Measurements from ENCODE around the gene MYOG. TPM values are rescaled to one million over a fixed set of nuclear protein-coding genes. Genes with fewer than 3 reads are reported as not detected.

The MYOG gene
- total and polyA plus RNA-seq, 2 donors (not counting 1 experiment from before 2014, with no cell fraction given) = not detected

DNA sequence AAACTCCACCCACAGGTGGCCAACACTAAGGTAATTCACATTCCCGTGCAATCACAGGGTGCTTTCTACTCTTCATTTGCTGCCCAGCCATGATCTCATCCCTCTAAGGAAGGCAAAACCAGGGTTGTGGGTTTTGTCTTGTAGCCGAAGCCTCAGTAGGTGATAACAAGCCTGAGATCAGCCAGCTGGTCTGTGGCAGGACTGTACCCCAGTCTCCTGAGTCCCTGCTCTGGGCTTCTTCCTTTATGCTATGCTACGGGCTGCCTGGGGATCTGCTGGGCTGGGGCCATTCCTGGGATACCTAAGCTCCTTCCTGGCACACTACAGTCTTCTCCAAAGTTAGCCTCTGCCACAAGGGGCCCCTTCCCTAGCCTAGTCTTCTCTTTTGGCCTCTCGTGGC, 49.7 kb downstream of the MYOG start:
- no peak overlapping the region for H3K27ac ChIP-seq (ENCODE audit: low read length in 2 of 2)
- DNase-seq (no peak), ATAC-seq (ENCODE audit: low read depth) (no peak)
- TF ChIP-seq EZH2 (IDR thresholded peaks at IDR 0.05; ENCODE audit: borderline replicate concordance, insufficient read depth, low read depth, low read length, poor library complexity, severe bottlenecking) (no peak), CTCF (IDR thresholded peaks at IDR 0.05) (no peak)
- no peak overlapping the region for H3K4me2 ChIP-seq (replicated peaks; ENCODE audit: low read depth, low read length, poor library complexity, severe bottlenecking)
- CTCF ChIA-PET = interaction anchor here (0.6 to 1.6 kb wide), 3 partner anchors 11 to 1153 kb away, joined by 3 to 5 read pairs (median 3); no protein-coding TSS in a partner anchor
- H3K79me2 ChIP-seq (ENCODE audit: control insufficient read depth, insufficient read depth, low read length) = no peaks in the 10 kb centered on the region
- H3K4me3 Mint-ChIP-seq = no peak overlapping the region
- H3K4me1 Mint-ChIP-seq = peaks cover 1% of the 10 kb centered on the region
- H3K4me3 ChIP-seq (ENCODE audit: control extremely low read depth in 1 of 5, extremely low read depth in 1 of 5, insufficient read depth in 1 of 5, low read depth in 2 of 5, low read length in 4 of 5) = no peak overlapping the region
- H3K27ac Mint-ChIP-seq = no peak overlapping the region
- no peaks in the 10 kb centered on the region for H3K9me3 ChIP-seq (ENCODE audit: control extremely low read depth in 1 of 3, control insufficient read depth in 2 of 3, insufficient read depth in 1 of 3, low read length in 2 of 3)
- no peaks in the 10 kb centered on the region for H3K9me3 Mint-ChIP-seq (ENCODE audit: insufficient read depth)
- no peak overlapping the region for H2AFZ ChIP-seq (ENCODE audit: insufficient read depth, low read depth, low read length, poor library complexity, severe bottlenecking)
- POLR2A ChIA-PET = interaction anchor here (0.7 kb wide), 2 partner anchors 196 to 1994 kb away, joined by 5 to 6 read pairs; no protein-coding TSS in a partner anchor
- no peaks in the 10 kb centered on the region for H3K36me3 ChIP-seq (replicated peaks in 1 of 2; ENCODE audit: control extremely low read depth in 1 of 2, control insufficient read depth in 1 of 2, extremely low read depth in 1 of 2, insufficient read depth in 2 of 2, low read length in 1 of 2)
- no peaks in the 10 kb centered on the region for H4K20me1 ChIP-seq (ENCODE audit: control insufficient read depth, insufficient read depth, low read length, poor library complexity, severe bottlenecking)
- H3K27me3 Mint-ChIP-seq = peaks cover 12% of the 10 kb centered on the region
- no peak overlapping the region for H3K9ac ChIP-seq (ENCODE audit: low read length)
- peaks cover 0 to 13% (median 2%) of the 10 kb centered on the region in 4 experiments for H3K27me3 ChIP-seq (replicated peaks in 1 of 4; ENCODE audit: control extremely low read depth in 1 of 4, control insufficient read depth in 3 of 4, insufficient read depth in 4 of 4, low read length in 3 of 4)
- H3K4me1 ChIP-seq (ENCODE audit: control insufficient read depth in 2 of 2, insufficient read depth in 2 of 2, low read length in 2 of 2) = peaks cover 0 to 2% of the 10 kb centered on the region in 2 donors
- intact Hi-C loops (cut with micrococcal nuclease) = no loop called here
- WGBS (ENCODE audit: insufficient coverage) = 67% methylated on average over 3 of the region's 4 CpGs

- H2AFZ ChIP-seq (ENCODE audit: insufficient read depth, low read depth, low read length, poor library complexity, severe bottlenecking) = no peak overlapping the region
- ChIA-PET CTCF (interaction anchor here (0.5 to 0.7 kb wide), 3 partner anchors 181 to 637 kb away, joined by 3 read pairs; no protein-coding TSS in a partner anchor), POLR2A (interaction anchor here (0.7 kb wide), 1 partner anchor 1993 kb away, joined by 6 read pairs; no protein-coding TSS in a partner anchor)
- H3K27ac ChIP-seq (ENCODE audit: low read length in 2 of 2) = no peak overlapping the region
- Mint-ChIP-seq H3K27me3 (peaks cover 12% of the 10 kb centered on the region), H3K27ac (no peak overlapping the region), H3K9me3 (ENCODE audit: insufficient read depth) (no peaks in the 10 kb centered on the region), H3K4me1 (peaks cover 1% of the 10 kb centered on the region), H3K4me3 (no peak overlapping the region)
- H3K4me3 ChIP-seq (ENCODE audit: control extremely low read depth in 1 of 5, extremely low read depth in 1 of 5, insufficient read depth in 1 of 5, low read depth in 2 of 5, low read length in 4 of 5) = no peak overlapping the region
- peaks cover 0 to 2% of the 10 kb centered on the region in 2 donors for H3K4me1 ChIP-seq (ENCODE audit: control insufficient read depth in 2 of 2, insufficient read depth in 2 of 2, low read length in 2 of 2)
- H3K4me2 ChIP-seq (replicated peaks; ENCODE audit: low read depth, low read length, poor library complexity, severe bottlenecking) = no peak overlapping the region
- H3K27me3 ChIP-seq (replicated peaks in 1 of 4; ENCODE audit: control extremely low read depth in 1 of 4, control insufficient read depth in 3 of 4, insufficient read depth in 4 of 4, low read length in 3 of 4) = peaks cover 0 to 13% (median 2%) of the 10 kb centered on the region in 4 experiments
- H3K79me2 ChIP-seq (ENCODE audit: control insufficient read depth, insufficient read depth, low read length) = no peaks in the 10 kb centered on the region
- ATAC-seq (ENCODE audit: low read depth) (no peak), DNase-seq (no peak)
- intact Hi-C loops (cut with micrococcal nuclease) = no loop called here
- H3K9me3 ChIP-seq (ENCODE audit: control extremely low read depth in 1 of 3, control insufficient read depth in 2 of 3, insufficient read depth in 1 of 3, low read length in 2 of 3) = no peaks in the 10 kb centered on the region
- TF ChIP-seq EZH2 (IDR thresholded peaks at IDR 0.05; ENCODE audit: borderline replicate concordance, insufficient read depth, low read depth, low read length, poor library complexity, severe bottlenecking) (no peak), CTCF (IDR thresholded peaks at IDR 0.05) (no peak)
- H4K20me1 ChIP-seq (ENCODE audit: control insufficient read depth, insufficient read depth, low read length, poor library complexity, severe bottlenecking) = no peaks in the 10 kb centered on the region
- 88% methylated on average over 13 of the region's 15 CpGs for WGBS (ENCODE audit: insufficient coverage)
- no peaks in the 10 kb centered on the region for H3K36me3 ChIP-seq (replicated peaks in 1 of 2; ENCODE audit: control extremely low read depth in 1 of 2, control insufficient read depth in 1 of 2, extremely low read depth in 1 of 2, insufficient read depth in 2 of 2, low read length in 1 of 2)
- H3K9ac ChIP-seq (ENCODE audit: low read length) = no peak overlapping the region
Measured at GRCh38 chr1:203035111-203036000, 50.5 kb downstream of the MYOG start.
